ENCODE measurements around the gene LEKR1. TPM values are rescaled to one million over a fixed set of nuclear protein-coding genes. Genes with fewer than 3 reads are reported as not detected.

LEKR1 gene
- total and polyA plus RNA-seq, 9 of the 15 experiments (the other 6 are each of a cell fraction or from before 2014, with no cell fraction given): 0.76 to 1.8 (median 1.2) TPM

DNA sequence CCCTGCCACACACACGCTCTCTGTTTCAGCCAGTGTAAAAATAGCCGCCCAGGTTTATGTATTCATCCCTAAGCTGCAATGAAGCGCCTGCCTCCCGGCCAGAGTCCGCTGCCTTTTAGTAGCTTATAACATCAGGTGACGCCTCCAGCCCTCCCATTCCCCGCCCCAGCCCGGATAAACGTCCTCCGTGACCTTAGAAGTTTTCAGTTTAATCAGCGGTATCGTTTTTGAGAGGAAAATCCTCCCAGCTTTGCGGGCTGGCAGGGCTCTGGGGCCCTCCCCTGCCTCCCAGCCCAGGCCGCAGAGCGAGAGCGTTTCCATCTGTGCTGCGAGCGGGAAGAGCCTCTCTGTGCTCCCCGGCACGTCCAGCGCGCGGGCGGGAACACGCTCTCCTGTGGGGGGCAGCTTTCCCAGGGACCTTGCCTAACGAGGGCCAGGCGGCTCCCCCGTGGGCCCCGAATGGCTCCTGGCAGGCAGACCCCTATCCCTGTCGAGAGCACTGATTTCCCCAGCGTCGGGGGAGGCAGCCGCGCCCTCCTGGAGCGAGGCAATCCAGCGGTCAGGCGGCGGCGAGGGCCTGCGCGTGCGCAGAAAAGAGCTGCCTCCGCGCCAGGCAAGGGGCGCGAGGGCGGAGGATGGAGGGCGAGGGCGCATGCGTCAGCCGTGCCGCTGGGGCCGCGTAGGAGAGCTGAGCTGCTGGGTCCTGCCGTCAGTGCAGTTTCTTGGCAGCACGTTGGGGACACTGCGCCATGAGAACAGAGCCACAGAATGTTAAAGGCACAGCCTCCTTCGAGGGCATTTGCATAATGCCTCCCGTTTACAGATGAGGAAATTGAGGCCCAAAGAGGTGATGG is 262.7 kb downstream of the LEKR1 start (continued):
- TF ChIP-seq NFIC (IDR thresholded peaks at IDR 0.05): peak; percentile 17
- peak in 1 of 2 experiments; percentile 4; a peak in 2 of 4 replicates for TF ChIP-seq RAD21 (CRISPR knock-in tag; conservative IDR thresholded peaks at IDR 0.05 in 1 of 2, IDR thresholded peaks at IDR 0.05 in 1 of 2)
- TF ChIP-seq THRA (IDR thresholded peaks at IDR 0.05): no peak
- TF ChIP-seq STAT5B (CRISPR knock-in tag; IDR thresholded peaks at IDR 0.05): no peak
- TF ChIP-seq DNMT1 (IDR thresholded peaks at IDR 0.05): no peak
- TF ChIP-seq ARID4B (CRISPR knock-in tag; IDR thresholded peaks at IDR 0.05): peak; percentile 89
- no peak for TF ChIP-seq PHTF2 (CRISPR knock-in tag; IDR thresholded peaks at IDR 0.05)
- TF ChIP-seq, protein P1, sequence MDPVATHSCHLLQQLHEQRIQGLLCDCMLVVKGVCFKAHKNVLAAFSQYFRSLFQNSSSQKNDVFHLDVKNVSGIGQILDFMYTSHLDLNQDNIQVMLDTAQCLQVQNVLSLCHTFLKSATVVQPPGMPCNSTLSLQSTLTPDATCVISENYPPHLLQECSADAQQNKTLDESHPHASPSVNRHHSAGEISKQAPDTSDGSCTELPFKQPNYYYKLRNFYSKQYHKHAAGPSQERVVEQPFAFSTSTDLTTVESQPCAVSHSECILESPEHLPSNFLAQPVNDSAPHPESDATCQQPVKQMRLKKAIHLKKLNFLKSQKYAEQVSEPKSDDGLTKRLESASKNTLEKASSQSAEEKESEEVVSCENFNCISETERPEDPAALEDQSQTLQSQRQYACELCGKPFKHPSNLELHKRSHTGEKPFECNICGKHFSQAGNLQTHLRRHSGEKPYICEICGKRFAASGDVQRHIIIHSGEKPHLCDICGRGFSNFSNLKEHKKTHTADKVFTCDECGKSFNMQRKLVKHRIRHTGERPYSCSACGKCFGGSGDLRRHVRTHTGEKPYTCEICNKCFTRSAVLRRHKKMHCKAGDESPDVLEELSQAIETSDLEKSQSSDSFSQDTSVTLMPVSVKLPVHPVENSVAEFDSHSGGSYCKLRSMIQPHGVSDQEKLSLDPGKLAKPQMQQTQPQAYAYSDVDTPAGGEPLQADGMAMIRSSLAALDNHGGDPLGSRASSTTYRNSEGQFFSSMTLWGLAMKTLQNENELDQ (CRISPR knock-in tag; IDR thresholded peaks at IDR 0.05; ENCODE audit: borderline replicate concordance): no peak
- TF ChIP-seq ZFX (CRISPR knock-in tag; IDR thresholded peaks at IDR 0.05): peak; percentile 89
- no peak for TF ChIP-seq CBFA2T2 (conservative IDR thresholded peaks at IDR 0.05)
- TF ChIP-seq CAMTA2 (CRISPR knock-in tag; conservative IDR thresholded peaks at IDR 0.05): no peak
- no peak for TF ChIP-seq PHB2 (IDR thresholded peaks at IDR 0.05; ENCODE audit: low read depth)
- no peak for TF ChIP-seq XRCC3 (IDR thresholded peaks at IDR 0.05)
- TF ChIP-seq KAT2B (IDR thresholded peaks at IDR 0.05; ENCODE audit: low read depth, low read length): peak; percentile 28
- TF ChIP-seq HDAC3 (IDR thresholded peaks at IDR 0.05; ENCODE audit: borderline replicate concordance, partially characterized antibody): no peak
- no peak for TF ChIP-seq SAP30 (IDR thresholded peaks at IDR 0.05; ENCODE audit: borderline replicate concordance, insufficient read depth, low read depth, low read length, poor library complexity, severe bottlenecking)
- TF ChIP-seq, protein P2, sequence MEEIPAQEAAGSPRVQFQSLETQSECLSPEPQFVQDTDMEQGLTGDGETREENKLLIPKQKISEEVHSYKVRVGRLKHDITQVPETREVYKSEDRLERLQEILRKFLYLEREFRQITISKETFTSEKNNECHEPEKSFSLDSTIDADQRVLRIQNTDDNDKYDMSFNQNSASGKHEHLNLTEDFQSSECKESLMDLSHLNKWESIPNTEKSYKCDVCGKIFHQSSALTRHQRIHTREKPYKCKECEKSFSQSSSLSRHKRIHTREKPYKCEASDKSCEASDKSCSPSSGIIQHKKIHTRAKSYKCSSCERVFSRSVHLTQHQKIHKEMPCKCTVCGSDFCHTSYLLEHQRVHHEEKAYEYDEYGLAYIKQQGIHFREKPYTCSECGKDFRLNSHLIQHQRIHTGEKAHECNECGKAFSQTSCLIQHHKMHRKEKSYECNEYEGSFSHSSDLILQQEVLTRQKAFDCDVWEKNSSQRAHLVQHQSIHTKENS (CRISPR knock-in tag; IDR thresholded peaks at IDR 0.05): no peak

Measured in K562 (cell line).